Fibroblast of skin of right quadriceps (primary cell): Measurements from ENCODE around the gene WDFY2.

ENCODE experiments used
- DNase-seq: peaks from one replicate; pipeline ENCODE4 v3.0.0-alpha.2; 2013

WDFY2 gene

GRCh38 chr13:51747438-51748434, 163.5 kb downstream of the WDFY2 start:
- no peak for DNase-seq

- DNase-seq: no peak
These were observed 172.4 kb downstream of the WDFY2 start for GRCh38 chr13:51756651-51757050.

GRCh38 chr13:51758691-51759090, 174.4 kb downstream of the WDFY2 start:
- no peak for DNase-seq

DNA sequence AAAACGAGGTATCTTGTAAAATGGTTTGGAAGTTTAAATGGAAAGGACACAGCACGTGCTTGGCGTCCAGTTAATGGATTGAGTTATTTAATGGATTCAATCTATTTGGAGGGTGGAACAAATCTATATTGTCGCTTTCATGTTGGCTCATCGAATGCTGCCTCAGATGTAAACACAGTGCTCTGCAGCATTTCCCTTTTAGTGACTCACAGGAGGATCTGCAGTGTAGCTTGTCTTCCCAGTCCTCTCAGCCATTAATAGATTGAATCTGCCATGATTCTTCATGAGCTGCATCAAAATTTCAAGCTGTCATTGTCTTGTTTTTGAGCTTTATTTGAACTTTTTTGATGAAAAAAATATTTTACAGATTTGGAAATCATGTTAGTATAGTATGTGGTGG, 175.0 kb downstream of the WDFY2 start:
- DNase-seq: peak; percentile 42

DNA sequence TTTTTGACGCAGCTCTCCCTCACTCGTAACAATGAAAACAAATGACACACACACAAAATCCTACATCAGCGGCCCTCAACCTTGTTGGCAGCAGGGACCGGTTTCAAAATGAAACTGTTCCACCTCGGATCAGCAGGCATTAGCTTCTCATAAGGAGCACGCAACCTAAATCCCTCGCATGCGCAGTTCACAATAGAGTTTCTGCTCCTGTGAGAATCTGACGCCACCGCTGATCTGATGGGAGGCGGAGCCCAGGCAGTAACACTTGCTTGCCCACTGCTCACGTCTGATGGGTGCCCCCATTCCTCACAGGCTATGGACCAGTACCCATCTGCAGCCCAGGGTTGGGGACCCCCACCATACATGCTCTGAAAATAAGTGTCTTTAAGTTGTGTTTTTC, 176.3 kb downstream of the WDFY2 start:
- peak; percentile 39 for DNase-seq

DNA sequence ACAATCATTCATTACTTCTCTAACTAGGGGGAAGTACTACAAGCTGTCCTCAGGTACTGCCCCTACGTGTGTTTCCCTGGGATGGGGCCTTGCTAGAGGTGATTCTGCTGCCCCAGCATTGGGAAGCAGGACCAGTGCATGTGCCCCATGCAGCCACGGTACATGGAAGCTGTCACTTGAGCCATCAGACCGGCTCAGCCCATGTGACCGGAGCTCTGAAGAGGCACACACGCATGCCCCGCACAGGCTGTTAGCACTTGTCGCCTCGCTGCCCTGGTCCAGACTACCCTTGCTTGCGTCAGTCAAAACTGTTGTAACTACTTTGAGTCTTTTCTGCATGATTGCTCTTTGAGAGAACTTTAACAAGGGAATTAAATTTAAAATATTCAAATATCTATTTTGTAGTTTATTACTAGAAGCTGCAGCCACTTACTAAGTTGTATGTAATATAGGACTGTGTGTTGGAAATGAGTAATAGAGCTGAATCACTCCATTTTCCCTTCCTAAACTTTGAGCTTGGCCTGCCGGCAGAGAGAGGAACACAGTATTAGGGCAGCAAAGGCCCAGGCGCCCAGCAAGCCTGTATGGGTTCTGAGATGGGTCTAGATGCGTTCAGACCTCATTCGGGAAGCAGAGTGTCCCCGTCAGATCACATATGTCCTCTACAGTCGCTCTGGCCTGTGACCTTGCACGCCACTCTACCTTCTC, 177.5 kb downstream of the WDFY2 start:
- no peak for DNase-seq

GRCh38 chr13:51763486-51763885, 179.2 kb downstream of the WDFY2 start:
- no peak for DNase-seq

DNA sequence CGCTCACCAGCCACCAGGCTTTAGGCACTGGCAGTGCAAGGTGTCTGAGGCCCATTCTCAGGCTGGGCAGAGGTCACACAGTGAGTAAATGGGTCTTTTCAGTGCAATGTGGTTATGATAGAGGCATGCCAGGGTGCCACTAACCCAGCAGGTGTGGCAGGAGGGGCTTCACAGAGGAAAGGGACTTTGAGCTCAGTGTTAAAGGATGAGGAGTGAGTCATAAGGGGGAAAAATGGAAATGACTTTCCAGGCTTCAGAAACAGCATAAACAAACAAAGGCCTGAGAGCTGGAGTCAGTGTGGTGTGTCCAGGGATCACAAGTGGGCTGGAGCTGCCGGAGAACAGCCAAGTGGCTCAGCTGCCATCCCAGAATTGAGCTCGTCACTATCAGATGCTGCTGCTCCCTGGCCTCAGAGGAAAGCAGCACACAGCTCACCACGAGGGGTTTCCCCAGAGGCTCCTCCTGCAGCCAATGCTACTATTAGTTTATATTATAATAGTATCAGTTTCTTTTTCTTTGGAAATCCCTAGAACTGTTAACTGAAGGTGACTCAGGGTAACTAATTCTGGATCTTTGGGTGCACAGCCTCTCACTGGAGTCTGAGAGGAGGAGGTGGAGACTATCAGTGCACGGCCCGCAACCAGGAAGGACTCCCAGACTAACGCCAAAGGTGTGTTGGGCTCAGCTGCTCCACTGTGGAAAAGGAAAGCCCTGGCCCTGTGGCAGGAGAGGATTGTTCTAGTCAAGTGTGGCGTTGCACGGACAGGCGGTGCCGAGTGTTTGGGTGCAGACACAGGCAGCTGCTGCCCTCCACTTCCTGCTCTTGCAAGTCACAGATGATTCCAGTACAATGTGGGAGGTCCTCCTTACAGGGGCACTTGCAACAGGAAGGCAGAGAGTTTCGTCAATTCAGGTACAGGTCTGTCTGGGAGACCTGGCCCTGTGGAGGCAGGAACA, 180.2 kb downstream of the WDFY2 start:
- peak; percentile 25 for DNase-seq

- DNase-seq: no peak
These were observed 180.9 kb downstream of the WDFY2 start for GRCh38 chr13:51765142-51765515.

- no peak for DNase-seq
These were observed 182.8 kb downstream of the WDFY2 start for GRCh38 chr13:51767100-51767499.

DNA sequence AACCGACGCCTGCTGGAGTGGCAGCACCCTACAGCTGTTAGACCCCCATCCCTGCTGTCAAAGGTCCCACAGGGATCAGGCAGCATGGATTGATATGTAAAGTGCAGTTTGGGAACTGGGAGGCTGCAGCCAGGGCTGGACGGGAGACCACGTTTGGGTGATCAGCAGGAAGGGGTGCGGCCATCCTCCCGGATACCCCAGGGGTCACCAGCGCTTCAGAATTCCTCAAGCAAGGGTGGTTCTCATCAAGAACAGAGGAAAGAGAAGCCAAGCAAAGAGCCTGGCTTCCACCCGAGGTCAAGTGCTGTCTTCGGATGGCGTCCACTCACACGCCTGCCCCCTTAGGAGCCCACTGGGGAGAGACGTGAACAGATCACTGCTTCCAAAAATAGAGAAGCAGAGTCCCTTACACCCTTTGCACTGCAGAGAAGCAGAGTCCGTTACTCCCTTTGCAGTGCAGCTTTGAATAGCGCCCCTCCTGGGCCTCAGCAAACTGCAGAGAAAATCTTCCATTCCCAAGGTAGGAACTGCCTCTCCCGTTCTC, 184.2 kb downstream of the WDFY2 start:
- no peak for DNase-seq

- no peak for DNase-seq
These were observed 184.7 kb downstream of the WDFY2 start for GRCh38 chr13:51768976-51769375.

DNA sequence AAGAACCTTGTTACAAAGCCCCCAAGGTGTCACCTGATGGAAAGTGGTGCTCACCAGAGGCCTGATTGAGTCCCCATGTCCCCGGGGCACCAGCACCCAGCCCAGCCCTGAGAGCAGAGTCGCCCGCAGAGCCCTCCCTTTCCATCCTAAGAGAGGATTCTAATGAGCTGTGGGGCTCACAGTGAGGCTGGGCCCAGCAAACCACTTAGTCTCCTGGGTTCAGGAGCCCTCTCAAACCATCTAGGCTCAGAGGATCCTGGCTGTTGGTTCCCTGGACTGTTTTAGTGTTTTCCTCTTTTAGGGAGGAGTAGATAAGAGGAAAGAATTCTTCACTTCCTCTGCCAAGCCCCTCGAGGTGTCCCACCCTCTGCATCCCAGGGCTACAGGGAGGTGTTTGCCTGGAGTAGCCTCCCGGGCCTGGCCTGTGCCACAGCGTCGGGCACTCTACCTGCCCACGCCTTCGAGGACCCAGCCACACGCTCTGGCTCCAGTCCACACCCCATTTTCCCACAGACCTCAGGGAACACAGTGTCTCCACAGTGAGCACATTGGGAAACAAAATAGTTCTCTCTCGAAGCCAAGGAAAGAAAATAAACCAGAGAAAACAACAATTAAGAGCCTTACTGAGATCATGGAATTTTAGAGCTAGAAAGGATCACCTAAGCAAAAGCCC, 185.3 kb downstream of the WDFY2 start:
- no peak for DNase-seq

GRCh38 chr13:51770160-51770559, 185.9 kb downstream of the WDFY2 start:
- no peak for DNase-seq

GRCh38 chr13:51770681-51771417, 186.6 kb downstream of the WDFY2 start:
- no peak for DNase-seq

DNA sequence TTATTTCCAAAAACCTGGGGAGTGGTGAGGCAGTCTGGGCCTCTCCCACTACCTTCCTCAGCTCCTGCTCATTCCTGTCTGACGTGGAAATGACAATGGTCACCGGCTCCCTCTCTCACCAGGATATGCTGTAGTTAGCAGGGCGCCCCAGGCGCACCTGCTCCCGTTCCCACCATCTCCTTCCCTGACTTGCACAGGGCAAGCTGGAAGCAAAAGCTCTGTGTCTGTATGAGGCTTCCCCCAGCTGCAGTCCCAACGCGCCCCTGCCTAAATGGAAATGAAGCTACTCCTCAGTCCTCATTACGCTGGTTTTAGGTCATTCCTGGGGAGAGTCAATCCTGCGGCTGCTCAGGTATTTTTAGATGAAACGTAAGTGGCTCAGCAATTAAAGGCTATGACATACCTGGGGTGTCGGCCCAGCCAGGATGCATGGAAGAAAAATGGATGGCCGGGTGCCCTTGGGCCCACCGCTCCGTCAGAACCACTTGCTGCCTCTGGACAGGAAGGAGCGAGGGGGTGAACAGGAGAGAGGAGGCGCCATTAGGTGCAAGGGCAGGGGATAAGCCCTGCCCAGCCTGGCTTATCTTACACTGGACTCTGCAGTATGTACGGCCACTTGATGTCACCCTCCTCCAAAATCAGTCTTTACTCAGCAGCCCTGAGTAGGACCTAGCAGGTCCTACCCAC, 187.3 kb downstream of the WDFY2 start:
- no peak for DNase-seq

DNA sequence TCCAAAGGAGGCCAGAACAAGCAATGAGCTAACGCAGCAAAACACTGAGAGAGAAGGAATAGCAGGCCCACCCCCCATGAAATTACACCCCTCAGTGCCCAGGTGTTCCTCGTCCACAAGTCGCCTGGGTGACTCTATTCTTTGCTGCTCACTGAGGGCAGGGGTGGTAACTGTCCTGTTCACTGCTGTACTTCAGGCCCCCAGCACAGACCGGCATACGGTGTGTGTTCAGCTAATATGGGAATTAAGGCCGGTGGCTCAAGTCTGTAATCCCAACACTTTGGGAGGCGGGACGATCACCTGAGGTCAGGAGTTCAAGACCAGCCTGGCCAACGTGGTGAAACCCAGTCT, 187.8 kb downstream of the WDFY2 start:
- DNase-seq: no peak

- DNase-seq: no peak
These were observed 188.5 kb downstream of the WDFY2 start for GRCh38 chr13:51772781-51773180.

GRCh38 chr13:51773515-51773914, 189.3 kb downstream of the WDFY2 start:
- no peak for DNase-seq

DNA sequence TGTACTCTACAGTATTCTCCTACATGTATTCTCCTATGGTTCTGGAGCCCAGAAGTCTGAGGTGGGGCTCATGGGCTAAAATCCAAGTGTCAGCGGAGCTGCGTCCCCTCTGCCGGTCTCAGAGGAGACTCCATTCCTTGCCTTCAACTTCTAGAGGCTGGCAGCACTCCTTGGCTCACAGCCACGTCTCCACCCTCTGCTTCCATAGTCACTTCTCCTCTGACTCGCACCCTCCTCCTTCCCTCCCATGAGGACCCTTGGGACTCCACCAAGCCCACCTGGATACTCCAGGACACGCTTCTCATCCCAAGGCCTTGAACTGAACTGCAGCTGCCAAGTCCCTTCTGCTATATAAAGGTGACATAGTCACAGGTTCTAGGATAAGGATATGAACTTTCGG, 191.9 kb downstream of the WDFY2 start:
- DNase-seq: no peak

DNA sequence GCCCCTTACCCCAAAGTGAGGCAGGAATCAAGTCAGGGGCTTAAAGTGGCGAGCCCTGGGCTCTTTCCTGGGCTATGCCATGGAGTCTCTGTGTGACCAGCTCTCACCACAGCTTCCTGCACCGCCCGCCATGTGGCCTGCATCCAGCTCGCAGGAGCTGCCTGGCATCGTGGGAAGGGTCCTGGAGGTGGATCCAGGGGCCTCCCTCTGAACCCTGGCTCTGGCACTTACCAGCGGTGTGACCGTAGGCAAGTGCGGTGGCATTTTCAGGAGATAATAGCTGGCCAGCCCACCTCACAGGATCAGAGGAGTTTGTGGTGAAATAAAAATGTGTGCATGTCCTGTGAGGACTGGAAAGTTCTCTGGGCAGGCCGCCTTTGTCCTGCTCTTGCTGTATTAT, 193.7 kb downstream of the WDFY2 start:
- DNase-seq: no peak
